Measurements from ENCODE around the gene NAV3.

Gene NAV3

GRCh38 chr12:77847060-77847541, 16.4 kb downstream of the NAV3 start:
- Histone ChIP-seq H3K79me2 (ENCODE audit: low read length) (no peaks in the 10 kb centered on the region), H3K27me3 (ENCODE audit: low read depth, low read length) (no peaks in the 10 kb centered on the region), H3K4me3 (ENCODE audit: low read length) (no peak overlapping the region), H3K9ac (ENCODE audit: low read length) (no peak overlapping the region), H3K4me1 (ENCODE audit: low read length) (no peaks in the 10 kb centered on the region), H4K20me1 (ENCODE audit: insufficient read depth, low read length) (no peaks in the 10 kb centered on the region), H3K36me3 (replicated peaks; ENCODE audit: low read depth, low read length) (no peaks in the 10 kb centered on the region), H3K27ac (ENCODE audit: low read length) (no peak overlapping the region), H2AFZ (ENCODE audit: low read depth, low read length) (no peak overlapping the region), H3K9me3 (ENCODE audit: insufficient read depth, low read length) (0 out of 2 replicates have a peak, but pooled peaks cover 4% of the 10 kb centered on the region), H3K4me2 (ENCODE audit: low read length) (no peak overlapping the region)
- TF ChIP-seq EZH2phosphoT487 (IDR thresholded peaks at IDR 0.05; ENCODE audit: low read depth): no peak
- TF ChIP-seq, protein P1, sequence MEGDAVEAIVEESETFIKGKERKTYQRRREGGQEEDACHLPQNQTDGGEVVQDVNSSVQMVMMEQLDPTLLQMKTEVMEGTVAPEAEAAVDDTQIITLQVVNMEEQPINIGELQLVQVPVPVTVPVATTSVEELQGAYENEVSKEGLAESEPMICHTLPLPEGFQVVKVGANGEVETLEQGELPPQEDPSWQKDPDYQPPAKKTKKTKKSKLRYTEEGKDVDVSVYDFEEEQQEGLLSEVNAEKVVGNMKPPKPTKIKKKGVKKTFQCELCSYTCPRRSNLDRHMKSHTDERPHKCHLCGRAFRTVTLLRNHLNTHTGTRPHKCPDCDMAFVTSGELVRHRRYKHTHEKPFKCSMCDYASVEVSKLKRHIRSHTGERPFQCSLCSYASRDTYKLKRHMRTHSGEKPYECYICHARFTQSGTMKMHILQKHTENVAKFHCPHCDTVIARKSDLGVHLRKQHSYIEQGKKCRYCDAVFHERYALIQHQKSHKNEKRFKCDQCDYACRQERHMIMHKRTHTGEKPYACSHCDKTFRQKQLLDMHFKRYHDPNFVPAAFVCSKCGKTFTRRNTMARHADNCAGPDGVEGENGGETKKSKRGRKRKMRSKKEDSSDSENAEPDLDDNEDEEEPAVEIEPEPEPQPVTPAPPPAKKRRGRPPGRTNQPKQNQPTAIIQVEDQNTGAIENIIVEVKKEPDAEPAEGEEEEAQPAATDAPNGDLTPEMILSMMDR (IDR thresholded peaks at IDR 0.05; ENCODE audit: low read depth, low read length): no peak

DNA sequence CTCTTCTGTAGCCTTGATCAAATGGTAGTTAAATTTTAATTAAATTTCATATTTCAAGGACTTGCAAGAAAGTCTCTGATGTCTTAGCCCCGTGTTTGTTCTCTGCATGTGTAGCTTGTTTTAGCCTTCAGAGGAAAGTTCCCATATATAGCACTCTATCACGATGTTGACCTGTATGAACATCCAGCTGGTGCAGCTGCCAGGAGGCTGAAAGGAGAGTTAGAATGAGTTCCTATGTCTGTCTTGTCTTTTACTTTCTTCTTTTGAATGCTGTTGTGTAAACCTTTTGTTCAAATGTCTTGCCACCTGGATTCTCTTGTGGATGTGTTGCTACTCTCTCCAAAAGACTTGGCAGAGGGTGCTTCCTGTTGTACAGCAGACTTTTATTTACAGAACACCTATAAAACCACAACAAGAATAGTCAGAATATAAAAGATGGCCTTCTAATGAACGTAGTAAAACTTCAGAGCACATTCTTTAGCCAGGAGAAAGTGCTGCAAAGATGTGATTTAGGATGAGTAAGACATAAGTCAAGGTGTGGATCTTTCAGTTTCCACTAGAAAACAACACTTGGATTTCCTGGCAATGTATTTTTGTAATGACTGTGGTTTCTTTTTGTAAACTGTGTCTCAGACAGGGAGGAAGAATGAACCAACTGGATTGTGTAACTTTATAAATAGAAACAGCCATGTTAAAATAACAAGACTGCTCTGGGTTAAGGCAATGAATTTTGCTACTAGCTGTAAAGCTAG, 17.2 kb downstream of the NAV3 start:
- Histone ChIP-seq H3K27ac (ENCODE audit: low read length) (no peak overlapping the region), H3K4me2 (ENCODE audit: low read length) (no peak overlapping the region)
- TF ChIP-seq EZH2phosphoT487 (IDR thresholded peaks at IDR 0.05; ENCODE audit: low read depth): no peak
- TF ChIP-seq, protein P1 (IDR thresholded peaks at IDR 0.05; ENCODE audit: low read depth, low read length): no peak

GRCh38 chr12:77850129-77850528, 19.4 kb downstream of the NAV3 start:
- Histone ChIP-seq H3K27ac (ENCODE audit: low read length) (no peak overlapping the region), H3K9ac (ENCODE audit: low read length) (no peak overlapping the region), H3K9me3 (ENCODE audit: insufficient read depth, low read length) (0 out of 2 replicates have a peak, but pooled peaks cover 4% of the 10 kb centered on the region), H3K4me3 (ENCODE audit: low read length) (no peak overlapping the region), H3K36me3 (replicated peaks; ENCODE audit: low read depth, low read length) (no peaks in the 10 kb centered on the region), H3K4me2 (ENCODE audit: low read length) (no peak overlapping the region), H4K20me1 (ENCODE audit: insufficient read depth, low read length) (no peaks in the 10 kb centered on the region), H2AFZ (ENCODE audit: low read depth, low read length) (no peak overlapping the region), H3K27me3 (ENCODE audit: low read depth, low read length) (no peaks in the 10 kb centered on the region), H3K79me2 (ENCODE audit: low read length) (no peaks in the 10 kb centered on the region), H3K4me1 (ENCODE audit: low read length) (no peaks in the 10 kb centered on the region)
- TF ChIP-seq, protein P1 (IDR thresholded peaks at IDR 0.05; ENCODE audit: low read depth, low read length): no peak
- TF ChIP-seq EZH2phosphoT487 (IDR thresholded peaks at IDR 0.05; ENCODE audit: low read depth): no peak

More for the DNA sequence above, 17.2 kb downstream of the NAV3 start:
- H3K36me3 ChIP-seq (replicated peaks; ENCODE audit: low read depth, low read length): no peaks in the 10 kb centered on the region
- no peak overlapping the region for H3K4me3 ChIP-seq (ENCODE audit: low read length)
- H3K27me3 ChIP-seq (ENCODE audit: low read depth, low read length): no peaks in the 10 kb centered on the region
- no peaks in the 10 kb centered on the region for H4K20me1 ChIP-seq (ENCODE audit: insufficient read depth, low read length)
- 0 out of 2 replicates have a peak, but pooled peaks cover 4% of the 10 kb centered on the region for H3K9me3 ChIP-seq (ENCODE audit: insufficient read depth, low read length)
- no peak overlapping the region for H3K9ac ChIP-seq (ENCODE audit: low read length)
- no peaks in the 10 kb centered on the region for H3K79me2 ChIP-seq (ENCODE audit: low read length)
- no peaks in the 10 kb centered on the region for H3K4me1 ChIP-seq (ENCODE audit: low read length)
- H2AFZ ChIP-seq (ENCODE audit: low read depth, low read length): no peak overlapping the region

- Histone ChIP-seq H3K4me3 (ENCODE audit: low read length) (no peak overlapping the region), H3K27ac (ENCODE audit: low read length) (no peak overlapping the region), H3K9ac (ENCODE audit: low read length) (no peak overlapping the region)
Measured at GRCh38 chr12:77850698-77851097, 20.0 kb downstream of the NAV3 start.

More at GRCh38 chr12:77850698-77851097, 20.0 kb downstream of the NAV3 start:
- no peak overlapping the region for H2AFZ ChIP-seq (ENCODE audit: low read depth, low read length)
- TF ChIP-seq, protein P1 (IDR thresholded peaks at IDR 0.05; ENCODE audit: low read depth, low read length): no peak
- TF ChIP-seq EZH2phosphoT487 (IDR thresholded peaks at IDR 0.05; ENCODE audit: low read depth): no peak
- H3K36me3 ChIP-seq (replicated peaks; ENCODE audit: low read depth, low read length): no peaks in the 10 kb centered on the region
- no peak overlapping the region for H3K4me2 ChIP-seq (ENCODE audit: low read length)
- no peaks in the 10 kb centered on the region for H4K20me1 ChIP-seq (ENCODE audit: insufficient read depth, low read length)
- H3K79me2 ChIP-seq (ENCODE audit: low read length): no peaks in the 10 kb centered on the region
- no peaks in the 10 kb centered on the region for H3K27me3 ChIP-seq (ENCODE audit: low read depth, low read length)
- 0 out of 2 replicates have a peak, but pooled peaks cover 4% of the 10 kb centered on the region for H3K9me3 ChIP-seq (ENCODE audit: insufficient read depth, low read length)
- no peaks in the 10 kb centered on the region for H3K4me1 ChIP-seq (ENCODE audit: low read length)

Measured in OCI-LY3 (cell line).